Activated CD8-positive, alpha-beta memory T cell treated with anti-CD3 and anti-CD28 coated beads for 24 hours (primary cell): ENCODE data around the gene FOXA2.

Experiments
- DNase-seq: peaks from one replicate; pipeline ENCODE4 v3.0.0-alpha.2; 2020

The FOXA2 gene

DNA sequence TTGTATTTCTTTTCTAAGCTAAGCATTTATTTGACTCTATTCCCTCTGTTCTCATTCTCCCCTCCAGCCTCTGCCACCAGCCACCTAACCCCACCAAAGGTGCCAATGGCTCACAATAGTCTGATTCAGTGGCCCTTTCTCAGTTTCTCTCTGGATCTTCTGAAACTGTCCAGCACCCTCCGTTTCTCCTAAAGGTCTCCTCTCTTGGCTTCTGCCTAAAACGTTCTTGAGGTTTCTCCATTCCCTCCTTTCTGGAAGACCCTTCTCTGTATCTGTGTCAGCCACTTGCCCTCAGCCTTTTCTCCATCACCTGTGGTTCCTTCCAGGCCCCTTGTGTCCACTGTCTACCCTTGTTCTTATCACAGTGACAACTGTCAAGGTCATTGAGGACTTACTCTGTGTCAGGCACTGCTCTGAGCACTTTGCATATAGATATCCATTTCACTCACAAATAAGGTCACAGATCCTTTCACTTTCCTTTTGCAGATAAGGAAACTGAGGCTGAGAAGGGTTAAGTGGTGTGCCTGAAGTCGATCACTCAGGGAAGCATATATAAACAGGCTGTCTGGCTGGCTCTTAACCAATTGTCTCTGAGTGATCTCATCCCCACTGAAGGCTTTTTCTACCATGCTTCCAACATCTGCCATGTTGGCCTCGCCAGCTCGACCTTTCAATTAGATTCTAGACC, 48.1 kb downstream of the FOXA2 start:
- no peak for DNase-seq

DNA sequence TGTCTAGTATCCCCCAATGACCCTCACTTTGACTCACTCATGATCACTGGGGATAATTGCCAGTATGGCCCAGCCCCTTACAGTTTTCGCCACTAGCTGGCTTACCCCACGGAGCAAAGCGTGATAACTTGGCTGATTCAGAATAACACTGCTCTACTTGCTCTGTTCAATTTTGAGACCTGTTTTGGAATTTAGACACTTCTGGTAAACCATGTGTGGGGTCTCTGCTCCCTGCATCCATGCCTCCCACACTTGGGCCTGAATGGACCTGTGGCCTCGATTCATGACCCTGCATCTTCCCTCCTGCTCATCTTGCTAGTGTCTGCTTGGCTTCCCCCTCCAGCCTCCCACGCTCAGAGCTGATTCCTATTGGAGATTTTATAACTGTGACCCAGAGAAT, 48.9 kb downstream of the FOXA2 start:
- DNase-seq = no peak

DNA sequence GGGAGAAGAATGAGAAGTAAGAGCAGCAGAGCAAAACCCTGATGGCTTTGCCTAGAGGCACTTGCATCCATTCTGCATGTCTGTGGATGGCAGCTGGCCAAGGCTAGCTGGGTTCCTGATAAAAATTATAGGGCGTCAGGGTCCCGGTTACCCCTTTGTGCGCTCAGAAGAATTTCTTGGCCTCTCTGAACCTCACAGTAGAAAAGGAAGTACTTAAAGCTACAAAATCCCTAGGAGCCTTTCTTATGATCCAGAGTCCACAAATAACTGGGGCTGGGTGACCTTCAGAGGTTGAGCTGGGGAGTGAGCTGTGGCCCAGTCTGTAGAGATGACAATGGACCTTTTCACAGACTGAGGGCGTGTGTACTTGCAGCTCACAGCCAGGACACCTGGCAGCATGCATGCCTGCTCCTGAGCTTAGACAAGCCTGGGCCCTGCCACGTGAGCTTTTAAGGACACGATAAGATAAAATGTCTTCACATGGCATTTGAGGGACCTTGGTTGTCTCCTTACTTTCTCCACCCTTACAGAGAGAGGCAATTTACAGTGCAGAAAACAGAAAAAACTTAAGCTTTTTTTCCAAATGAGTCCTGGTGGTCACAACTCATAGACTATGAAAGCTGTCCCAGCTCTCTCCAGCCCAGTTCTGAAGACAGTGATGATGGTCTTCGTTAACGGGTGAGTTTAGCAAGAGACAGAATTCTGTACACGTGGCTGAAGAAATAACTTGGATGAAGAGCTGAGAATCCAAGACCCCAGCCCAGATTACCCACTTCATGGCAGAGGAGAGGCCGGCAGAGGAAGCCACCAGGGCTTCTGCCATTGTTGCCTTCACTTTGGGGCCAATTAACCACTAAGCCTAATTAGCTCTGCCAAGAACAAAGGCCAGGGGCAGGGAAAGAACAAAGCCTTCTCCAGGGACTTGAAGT, 50.3 kb downstream of the FOXA2 start:
- no peak for DNase-seq

DNA sequence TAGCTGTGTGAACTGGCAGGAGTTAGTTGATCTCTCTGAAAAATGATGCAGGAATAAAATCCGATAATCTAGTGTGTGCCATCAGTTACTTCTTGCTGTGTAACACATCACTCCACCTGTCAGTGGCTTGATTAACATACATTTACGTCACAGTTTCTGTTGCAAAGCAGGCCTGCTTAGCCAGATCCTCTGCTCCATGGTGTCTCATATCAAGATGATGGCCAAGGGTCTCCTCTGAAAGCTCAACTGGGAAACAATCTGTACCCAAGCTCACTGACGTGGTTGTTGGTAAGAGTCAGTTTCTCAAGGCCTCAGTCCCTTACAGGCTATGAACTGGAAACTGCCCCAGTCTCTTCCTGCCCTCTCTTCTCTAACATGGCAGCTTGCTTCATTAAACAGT, 51.8 kb downstream of the FOXA2 start:
- DNase-seq = no peak

DNA sequence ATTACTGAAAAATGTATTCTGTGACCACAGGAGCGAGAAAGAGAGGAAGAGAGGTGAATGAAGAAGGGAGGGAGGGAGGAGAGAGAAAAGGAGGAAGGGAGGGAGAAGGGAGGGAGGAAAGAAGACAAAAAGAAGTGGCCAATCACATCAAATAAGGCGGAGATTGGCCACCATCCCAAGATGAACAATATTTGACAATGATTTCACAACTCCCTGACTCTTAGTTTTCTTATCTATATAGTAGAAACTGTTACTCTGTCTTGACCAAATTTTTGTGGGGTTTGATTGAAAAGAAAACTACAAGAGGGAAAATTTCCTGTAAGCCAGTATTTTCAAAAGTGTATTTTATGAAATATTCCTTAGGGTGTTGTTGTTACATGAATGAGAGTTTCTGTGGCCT, 52.6 kb downstream of the FOXA2 start:
- no peak for DNase-seq

DNA sequence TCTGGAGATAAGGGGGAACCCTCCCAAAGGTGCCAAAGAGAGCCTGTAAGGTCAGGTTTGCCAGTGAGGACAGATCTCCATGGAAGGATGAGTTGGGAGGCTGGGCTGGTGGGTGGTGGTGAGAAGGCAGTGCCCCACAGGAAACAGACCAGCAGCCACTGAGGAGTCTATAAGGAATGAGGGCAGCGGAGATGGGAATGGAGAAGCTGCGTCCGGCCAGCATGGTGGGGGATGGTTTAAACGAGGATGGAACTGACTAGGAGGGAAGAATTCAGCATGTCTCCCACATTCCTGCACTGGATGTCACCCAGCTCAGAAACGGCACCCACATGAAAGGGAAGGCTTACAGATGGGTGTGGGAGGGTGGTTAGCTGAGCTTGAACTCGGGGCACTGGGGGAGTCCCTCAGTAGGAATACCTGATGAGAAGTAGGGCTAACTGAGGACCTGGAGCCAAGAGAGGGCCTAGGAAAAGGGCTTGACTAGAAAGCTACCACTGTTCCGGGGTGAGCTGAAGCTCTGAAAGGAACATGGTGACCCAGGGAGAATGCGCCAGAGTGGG, 53.2 kb downstream of the FOXA2 start:
- no peak for DNase-seq
